ENCODE measurements around the gene NAT16. TPM values are rescaled to one million over a fixed set of nuclear protein-coding genes. Genes with fewer than 3 reads are reported as not detected.

Gene NAT16
- total RNA-seq, 1 experiment from 2014 or later = not detected

Small RNAs within 50 kb of the gene (small RNA-seq; reads per million reads assigned to genes)
- gene MIR4653 = not detected

Other genes with a start within 250 kb of the NAT16 start
- gene MUC3A, start 230.8 kb downstream of the NAT16 start, total RNA-seq (2014; rRNA removed; shearing (Covaris generic); ENCODE audit: low replicate concordance) = not detected in 2 replicates
- not detected in 2 replicates for gene MUC12, start 210.7 kb downstream of the NAT16 start, total RNA-seq (2014; rRNA removed; shearing (Covaris generic); ENCODE audit: low replicate concordance)
- not detected in 2 replicates for gene MUC17, start 160.2 kb downstream of the NAT16 start, total RNA-seq (2014; rRNA removed; shearing (Covaris generic); ENCODE audit: low replicate concordance)
- gene TRIM56, start 94.8 kb downstream of the NAT16 start, total RNA-seq (2014; rRNA removed; shearing (Covaris generic); ENCODE audit: low replicate concordance) = 8.1 and 14.0 TPM in 2 replicates
- not detected in 2 replicates for gene SERPINE1, start 53.2 kb downstream of the NAT16 start, total RNA-seq (2014; rRNA removed; shearing (Covaris generic); ENCODE audit: low replicate concordance)
- 150 and 256 TPM in 2 replicates for gene AP1S1, start 25.8 kb downstream of the NAT16 start, total RNA-seq (2014; rRNA removed; shearing (Covaris generic); ENCODE audit: low replicate concordance)
- 0.86 and 1.4 TPM in 2 replicates for gene VGF, start 14.7 kb downstream of the NAT16 start, total RNA-seq (2014; rRNA removed; shearing (Covaris generic); ENCODE audit: low replicate concordance)
- not detected in 2 replicates for gene MOGAT3, start 20.7 kb upstream of the NAT16 start, total RNA-seq (2014; rRNA removed; shearing (Covaris generic); ENCODE audit: low replicate concordance)
- 11.1 and 20.5 TPM in 2 replicates for gene PLOD3, start 37.3 kb upstream of the NAT16 start, total RNA-seq (2014; rRNA removed; shearing (Covaris generic); ENCODE audit: low replicate concordance)
- gene ZNHIT1, start 37.9 kb upstream of the NAT16 start, total RNA-seq (2014; rRNA removed; shearing (Covaris generic); ENCODE audit: low replicate concordance) = 50.9 and 116 TPM in 2 replicates
- 12.2 and 13.7 TPM in 2 replicates for gene CLDN15, start 57.5 kb upstream of the NAT16 start, total RNA-seq (2014; rRNA removed; shearing (Covaris generic); ENCODE audit: low replicate concordance)
- 104 and 210 TPM in 2 replicates for gene FIS1, start 64.8 kb upstream of the NAT16 start, total RNA-seq (2014; rRNA removed; shearing (Covaris generic); ENCODE audit: low replicate concordance)
- gene IFT22, start 141.5 kb upstream of the NAT16 start, total RNA-seq (2014; rRNA removed; shearing (Covaris generic); ENCODE audit: low replicate concordance) = 29.7 and 39.1 TPM in 2 replicates
- not detected in 2 replicates for gene COL26A1, start 182.6 kb upstream of the NAT16 start, total RNA-seq (2014; rRNA removed; shearing (Covaris generic); ENCODE audit: low replicate concordance)

All from Karpas-422 (cell line).